Breast epithelium (tissue), 4 donors: Measurements from ENCODE around the gene C19orf38. TPM values are rescaled to one million over a fixed set of nuclear protein-coding genes. Genes with fewer than 3 reads are reported as not detected.

Experiments
- DNase-seq, 2 donors: peaks; one replicate each; pipeline ENCODE4 v3.0.0-alpha.2; 2019; ENCODE audit warnings: low spot score in 2 of 2
- H3K27ac ChIP-seq, 2 donors: fragments of 200-600 bp; sonication (generic) in 1 of 2; one replicate each; pipeline ENCODE4 v1.5.1; 2016 to 2019; ENCODE audit warnings: mild to moderate bottlenecking in 1 of 2
- H3K27me3 ChIP-seq, 2 donors: fragments of 200-600 bp; sonication (generic) in 1 of 2; one replicate each; pipeline versions ENCODE4 v1.5.1 to v1.6.0; 2017 to 2019; ENCODE audit warnings: control low read depth in 1 of 2, mild to moderate bottlenecking in 1 of 2
- H3K36me3 ChIP-seq: fragments of 200-600 bp; one replicate; pipeline ENCODE4 v1.5.1; 2019
- H3K4me1 ChIP-seq, 2 donors: fragments of 200-600 bp; sonication (generic); one replicate each; pipeline ENCODE4 v1.5.1; 2016 to 2019; ENCODE audit warnings: control low read depth in 1 of 2
- H3K4me3 ChIP-seq, 3 donors: fragments of 200-600 bp; sonication (generic); 1 replicate in 2 of 3; 2 replicates in 1 of 3; pipeline ENCODE4 v1.5.1; 2016 to 2019; ENCODE audit warnings: mild to moderate bottlenecking in 3 of 3, moderate library complexity in 2 of 3
- H3K9me3 ChIP-seq, 2 donors: fragments of 200-600 bp; sonication (generic) in 1 of 2; one replicate each; pipeline ENCODE4 v1.5.1; 2016 to 2019; ENCODE audit warnings: control low read depth in 1 of 2
- CTCF ChIP-seq, 3 donors: fragments of 450-650 bp; IDR thresholded peaks; one replicate each; pipeline ENCODE4 v1.5.1; 2016 to 2017; ENCODE audit warnings: antibody characterized with exemption in 3 of 3, mild to moderate bottlenecking in 3 of 3, moderate library complexity in 3 of 3
- POLR2A ChIP-seq: fragments of 450-650 bp; IDR thresholded peaks from one replicate; pipeline ENCODE4 v1.6.1; 2016; ENCODE audit warnings: antibody characterized with exemption, mild to moderate bottlenecking, moderate library complexity
- POLR2AphosphoS5 ChIP-seq, 3 donors: sonication (generic); formaldehyde crosslinking; IDR thresholded peaks; one replicate each; pipeline ENCODE4 v1.6.1; 2017; ENCODE audit warnings: antibody characterized with exemption in 3 of 3
- intact Hi-C: fragments of 100-400 bp; cut with DNase I; formaldehyde crosslinking; loops from one replicate; pipeline ENCODE4 v1.15.1; 2023; ENCODE audit warnings: low total_unique reads
- total RNA-seq, 3 donors: library from RNA; depleted of rRNA; stranded (reverse); fragments of >200 nt; gene quantifications; one replicate each; pipeline ENCODE4 v1.1.0, GENCODE V29; 2016

The C19orf38 gene
- total RNA-seq, 3 donors from 2014 or later, result 1.3 to 2.7 (median 2.0) TPM

- Histone ChIP-seq H3K9me3 (no peaks in the 10 kb centered on the region), H3K4me1 (peaks cover 4 to 10% of the 10 kb centered on the region in 2 donors), H3K4me3 (peak overlapping the region in 2 of 3 donors; percentile 12 to 44), H3K27ac (peak overlapping the region; percentile 92 to 94), H3K36me3 (no peaks in the 10 kb centered on the region), H3K27me3 (no peaks in the 10 kb centered on the region)
- no peak for TF ChIP-seq POLR2A
- no peak for TF ChIP-seq CTCF (IDR thresholded peaks at IDR 0.05)
- peak in 2 of 3 donors; percentile 37 to 66 for TF ChIP-seq POLR2AphosphoS5 (IDR thresholded peaks at IDR 0.05)
- peak; percentile 89 to 94 for DNase-seq
- intact Hi-C loops, result no loop called here
Observed at GRCh38 chr19:10899151-10899653, 51.0 kb downstream of the C19orf38 start.

GRCh38 chr19:10907925-10908324, 59.7 kb downstream of the C19orf38 start:
- H3K27ac ChIP-seq, result no peak overlapping the region

GRCh38 chr19:10908380-10908960, 60.3 kb downstream of the C19orf38 start:
- Histone ChIP-seq H3K36me3 (no peaks in the 10 kb centered on the region), H3K27me3 (no peaks in the 10 kb centered on the region), H3K4me3 (no peak overlapping the region), H3K9me3 (no peaks in the 10 kb centered on the region), H3K4me1 (no peaks in the 10 kb centered on the region), H3K27ac (no peak overlapping the region)
- no peak for TF ChIP-seq POLR2A
- no peak for TF ChIP-seq POLR2AphosphoS5 (IDR thresholded peaks at IDR 0.05)
- no peak for DNase-seq
- intact Hi-C loops, result no loop called here

More at GRCh38 chr19:10907925-10908324, 59.7 kb downstream of the C19orf38 start:
- H3K36me3 ChIP-seq, result no peaks in the 10 kb centered on the region
- H3K4me3 ChIP-seq, result no peak overlapping the region
- H3K9me3 ChIP-seq, result no peaks in the 10 kb centered on the region
- no peak for DNase-seq
- TF ChIP-seq POLR2A (no peak), POLR2AphosphoS5 (IDR thresholded peaks at IDR 0.05) (no peak), CTCF (IDR thresholded peaks at IDR 0.05) (no peak)
- H3K27me3 ChIP-seq, result no peaks in the 10 kb centered on the region
- intact Hi-C loops, result no loop called here
- no peaks in the 10 kb centered on the region for H3K4me1 ChIP-seq

- H3K9me3 ChIP-seq, result no peaks in the 10 kb centered on the region
- no peaks in the 10 kb centered on the region for H3K4me1 ChIP-seq
- TF ChIP-seq CTCF (IDR thresholded peaks at IDR 0.05) (no peak), POLR2AphosphoS5 (IDR thresholded peaks at IDR 0.05) (no peak), POLR2A (no peak)
- DNase-seq, result no peak
- H3K4me3 ChIP-seq, result no peak overlapping the region
- H3K27me3 ChIP-seq, result no peaks in the 10 kb centered on the region
- no peaks in the 10 kb centered on the region for H3K36me3 ChIP-seq
- intact Hi-C loops, result no loop called here
- H3K27ac ChIP-seq, result no peak overlapping the region
Observed at GRCh38 chr19:10911579-10912363, 63.6 kb downstream of the C19orf38 start.

GRCh38 chr19:10912619-10913018, 64.4 kb downstream of the C19orf38 start:
- Histone ChIP-seq H3K27ac (no peak overlapping the region), H3K9me3 (no peaks in the 10 kb centered on the region), H3K4me3 (no peak overlapping the region), H3K27me3 (no peaks in the 10 kb centered on the region), H3K4me1 (no peaks in the 10 kb centered on the region), H3K36me3 (no peaks in the 10 kb centered on the region)
- no peak for TF ChIP-seq POLR2AphosphoS5 (IDR thresholded peaks at IDR 0.05)
- TF ChIP-seq POLR2A, result no peak
- TF ChIP-seq CTCF (IDR thresholded peaks at IDR 0.05), result no peak
- intact Hi-C loops, result no loop called here
- DNase-seq, result no peak
